Stomach (tissue), 9 donors: ENCODE measurements around the gene HOXD3. TPM values are rescaled to one million over a fixed set of nuclear protein-coding genes. Genes with fewer than 3 reads are reported as not detected.

Source experiments
- DNase-seq, 2 donors: peaks; one replicate each; pipeline versions ENCODE4 v3.0.0 to v3.0.0-alpha.2; 2013 to 2019
- H3K27ac ChIP-seq, 5 donors: fragments of 200-600 bp in 4 of 5; sonication (generic) in 4 of 5; one replicate each; pipeline ENCODE4 v1.5.1; 2013 to 2019; ENCODE audit warnings: mild to moderate bottlenecking in 1 of 5, moderate library complexity in 1 of 5
- H3K27me3 ChIP-seq, 3 donors: fragments of 200-600 bp; sonication (generic); one replicate each; pipeline ENCODE4 v1.5.1; 2017 to 2019; ENCODE audit warnings: mixed run types in 1 of 3
- H3K36me3 ChIP-seq, 4 donors: fragments of 200-600 bp; sonication (generic); 1 replicate in 3 of 4; 2 replicates in 1 of 4; pipeline ENCODE4 v1.5.1; 2016 to 2019
- H3K4me1 ChIP-seq, 4 donors: fragments of 200-600 bp; sonication (generic); one replicate each; pipeline ENCODE4 v1.5.1; 2016 to 2019
- H3K4me3 ChIP-seq, 4 donors: fragments of 200-600 bp; sonication (generic) in 3 of 4; one replicate each; pipeline ENCODE4 v1.5.1; 2016 to 2019; ENCODE audit warnings: mild to moderate bottlenecking in 1 of 4
- H3K9me3 ChIP-seq, 4 donors: fragments of 200-600 bp; sonication (generic); one replicate each; pipeline ENCODE4 v1.5.1; 2016 to 2019
- EP300 ChIP-seq: sonication (generic); formaldehyde crosslinking; IDR thresholded peaks from one replicate; pipeline ENCODE4 v1.6.1; 2017; ENCODE audit warnings: antibody characterized with exemption
- POLR2A ChIP-seq, 4 donors: fragments of 450-650 bp; IDR thresholded peaks; one replicate each; pipeline ENCODE4 v1.6.1; 2016; ENCODE audit warnings: antibody characterized with exemption in 4 of 4, control low read depth in 2 of 4, mild to moderate bottlenecking in 1 of 4, moderate library complexity in 1 of 4
- POLR2AphosphoS5 ChIP-seq, 3 donors: sonication (generic); formaldehyde crosslinking; IDR thresholded peaks; one replicate each; pipeline ENCODE4 v1.6.1; 2016; ENCODE audit warnings: antibody characterized with exemption in 3 of 3
- WGBS, 5 donors: extraction: QIAGEN DNeasy Blood & Tissue Kit in 3 of 5; methylation state at CpG; one replicate each; pipeline versions ENCODE4 v1.1.5 to v1.1.7; 2013 to 2018; 5-methylcytosine and 5-hydroxymethylcytosine counted together
- intact Hi-C: fragments of 100-400 bp; cut with DNase I; formaldehyde crosslinking; loops from one replicate; pipeline ENCODE4 v1.15.1; 2023; ENCODE audit warnings: low total_unique reads
- polyA plus RNA-seq, 3 donors: library from polyadenylated mRNA; stranded (reverse); fragments of 200-250 nt; gene quantifications; one replicate each; pipeline ENCODE4 v1.2.3, GENCODE V29; 2013
- total RNA-seq, 5 donors: library from RNA; depleted of rRNA; stranded (reverse); fragments of >200 nt; gene quantifications; one replicate each; pipeline versions ENCODE4 v1.1.0 to v1.2.3, GENCODE V29; 2014 to 2016
- TF ChIP-seq, protein P1 (sequence below), 7 experiments: fragments of 450-650 bp in 4 of 7; fragments of 200-600 bp in 3 of 7; sonication (generic) in 3 of 7; IDR thresholded peaks; one replicate each; pipeline ENCODE4 v1.5.1; 2016 to 2019; ENCODE audit warnings: antibody characterized with exemption in 7 of 7, control low read depth in 2 of 7, mild to moderate bottlenecking in 1 of 7
- donor health status: healthy with polysubstance abuse.
- donor health status: Bipolar disorder and iron deficiency.
- donor health status: healthy.

The HOXD3 gene
- total and polyA plus RNA-seq, 8 donors, result 0.44 to 11.0 (median 2.0) TPM; not detected in 2

DNA sequence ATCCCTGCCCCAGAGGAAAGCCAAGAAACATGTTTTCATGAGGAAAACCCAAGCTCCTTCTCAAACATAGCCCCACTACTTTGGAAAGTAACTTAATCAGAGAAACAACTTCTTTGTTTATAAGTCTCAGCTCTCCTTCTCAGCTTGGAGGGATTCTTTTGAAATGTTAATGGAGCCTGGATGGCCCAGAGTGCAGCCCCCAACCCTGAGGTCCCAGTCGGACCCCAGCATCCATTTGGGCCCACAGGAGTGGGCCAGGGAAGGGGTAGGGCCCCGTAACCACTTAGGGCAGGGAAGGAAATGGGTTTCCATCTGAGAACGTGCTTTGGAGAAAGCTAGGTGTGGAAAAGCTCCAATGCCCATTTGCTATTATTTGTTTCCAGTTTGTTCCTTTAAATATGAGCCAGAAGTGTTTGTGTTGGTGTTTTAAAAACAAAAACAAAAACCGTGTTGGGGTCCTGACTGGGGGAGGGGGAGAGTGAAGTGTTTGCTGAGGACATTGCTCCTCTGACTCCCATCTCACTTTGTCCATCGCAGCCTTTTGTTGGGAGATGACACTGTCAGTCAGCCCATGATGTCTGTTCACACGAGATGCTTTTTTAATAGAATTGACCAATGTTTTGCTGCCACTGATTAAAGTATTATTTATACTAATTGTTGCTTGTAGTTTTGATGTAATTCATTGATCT lies 1.6 kb upstream of the HOXD3 start:
- H3K9me3 ChIP-seq, result peaks cover 0 to 8% (median 0%) of the 10 kb centered on the region in 4 donors
- peaks cover 42 to 100% (median 99%) of the 10 kb centered on the region in 3 donors for H3K27me3 ChIP-seq
- DNase-seq, result no peak
- peaks cover 10 to 54% (median 40%) of the 10 kb centered on the region in 4 donors for H3K4me1 ChIP-seq
- no peak overlapping the region for H3K4me3 ChIP-seq
- intact Hi-C loops, result no loop called here
- no peak overlapping the region for H3K27ac ChIP-seq
- 10 to 20% (median 11%) methylated on average over 6 of the region's 6 CpGs for WGBS, 5 donors
- TF ChIP-seq POLR2A (IDR thresholded peaks at IDR 0.05) (no peak), EP300 (no peak)
- no peaks in the 10 kb centered on the region for H3K36me3 ChIP-seq

DNA sequence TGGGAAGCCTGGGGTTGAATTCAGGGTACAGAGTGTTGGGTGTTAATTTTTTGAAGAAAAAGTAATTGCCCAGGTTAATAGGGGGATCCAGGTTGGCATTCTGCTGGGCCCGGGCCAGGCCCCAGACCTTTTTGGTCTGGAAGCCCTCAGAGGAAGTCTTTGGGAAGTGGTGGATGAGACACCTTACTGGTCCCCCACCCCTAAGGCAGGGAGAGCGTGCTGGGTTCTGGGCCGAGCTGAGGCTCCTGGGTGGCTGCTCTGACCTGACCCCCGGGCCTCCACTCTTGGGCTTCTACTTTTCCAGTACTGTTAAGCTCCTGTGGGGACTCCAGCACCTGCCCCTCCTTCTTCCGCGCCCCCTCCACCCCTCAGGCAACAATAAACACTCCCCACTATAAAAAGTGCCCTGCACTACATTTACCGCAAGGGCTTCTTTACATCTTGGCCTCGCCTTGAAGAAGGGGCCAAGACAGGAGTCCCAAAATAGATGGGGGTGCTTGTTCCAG lies 753 bp upstream of the HOXD3 start:
- H3K27ac ChIP-seq, result no peak overlapping the region
- no peak for DNase-seq
- H3K9me3 ChIP-seq, result peaks cover 0 to 8% (median 0%) of the 10 kb centered on the region in 4 donors
- peaks cover 41 to 100% (median 99%) of the 10 kb centered on the region in 3 donors for H3K27me3 ChIP-seq
- intact Hi-C loops, result no loop called here
- TF ChIP-seq, protein P1, sequence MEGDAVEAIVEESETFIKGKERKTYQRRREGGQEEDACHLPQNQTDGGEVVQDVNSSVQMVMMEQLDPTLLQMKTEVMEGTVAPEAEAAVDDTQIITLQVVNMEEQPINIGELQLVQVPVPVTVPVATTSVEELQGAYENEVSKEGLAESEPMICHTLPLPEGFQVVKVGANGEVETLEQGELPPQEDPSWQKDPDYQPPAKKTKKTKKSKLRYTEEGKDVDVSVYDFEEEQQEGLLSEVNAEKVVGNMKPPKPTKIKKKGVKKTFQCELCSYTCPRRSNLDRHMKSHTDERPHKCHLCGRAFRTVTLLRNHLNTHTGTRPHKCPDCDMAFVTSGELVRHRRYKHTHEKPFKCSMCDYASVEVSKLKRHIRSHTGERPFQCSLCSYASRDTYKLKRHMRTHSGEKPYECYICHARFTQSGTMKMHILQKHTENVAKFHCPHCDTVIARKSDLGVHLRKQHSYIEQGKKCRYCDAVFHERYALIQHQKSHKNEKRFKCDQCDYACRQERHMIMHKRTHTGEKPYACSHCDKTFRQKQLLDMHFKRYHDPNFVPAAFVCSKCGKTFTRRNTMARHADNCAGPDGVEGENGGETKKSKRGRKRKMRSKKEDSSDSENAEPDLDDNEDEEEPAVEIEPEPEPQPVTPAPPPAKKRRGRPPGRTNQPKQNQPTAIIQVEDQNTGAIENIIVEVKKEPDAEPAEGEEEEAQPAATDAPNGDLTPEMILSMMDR (IDR thresholded peaks at IDR 0.05), result no peak
- TF ChIP-seq POLR2AphosphoS5 (IDR thresholded peaks at IDR 0.05), result no peak
- TF ChIP-seq POLR2A (IDR thresholded peaks at IDR 0.05), result no peak
- no peak for TF ChIP-seq EP300
- H3K4me1 ChIP-seq, result peaks cover 12 to 61% (median 44%) of the 10 kb centered on the region in 4 donors
- no peaks in the 10 kb centered on the region for H3K36me3 ChIP-seq
- 14 to 27% (median 23%) methylated on average over 8 of the region's 8 CpGs for WGBS, 5 donors
- no peak overlapping the region for H3K4me3 ChIP-seq

GRCh38 chr2:176157499-176158185 lies 535 bp downstream of the HOXD3 start:
- peaks cover 30 to 100% (median 99%) of the 10 kb centered on the region in 3 donors for H3K27me3 ChIP-seq
- no peak overlapping the region for H3K27ac ChIP-seq
- no peak for DNase-seq
- intact Hi-C loops, result no loop called here
- peak overlapping the region; percentile 14 to 39 (median 23) for H3K4me3 ChIP-seq
- TF ChIP-seq, protein P1 (IDR thresholded peaks at IDR 0.05), result no peak
- TF ChIP-seq POLR2AphosphoS5 (IDR thresholded peaks at IDR 0.05), result no peak
- no peak for TF ChIP-seq POLR2A (IDR thresholded peaks at IDR 0.05)
- no peak for TF ChIP-seq EP300
- WGBS, 5 donors, result 4 to 15% (median 8%) methylated on average over 41 to 43 of the region's 43 CpGs
- H3K9me3 ChIP-seq, result peaks cover 0 to 8% (median 0%) of the 10 kb centered on the region in 4 donors
- H3K36me3 ChIP-seq, result no peaks in the 10 kb centered on the region
- peaks cover 12 to 59% (median 36%) of the 10 kb centered on the region in 4 donors for H3K4me1 ChIP-seq

GRCh38 chr2:176158186-176158591 lies 1.1 kb downstream of the HOXD3 start:
- peak overlapping the region; percentile 8 to 39 (median 23) for H3K4me3 ChIP-seq
- TF ChIP-seq POLR2A (IDR thresholded peaks at IDR 0.05), result no peak
- TF ChIP-seq POLR2AphosphoS5 (IDR thresholded peaks at IDR 0.05), result no peak
- TF ChIP-seq, protein P1 (IDR thresholded peaks at IDR 0.05), result no peak
- H3K4me1 ChIP-seq, result peaks cover 12 to 61% (median 35%) of the 10 kb centered on the region in 4 donors
- peaks cover 0 to 8% (median 0%) of the 10 kb centered on the region in 4 donors for H3K9me3 ChIP-seq
- H3K27ac ChIP-seq, result no peak overlapping the region
- intact Hi-C loops, result no loop called here
- 6 to 14% (median 10%) methylated on average over 22 of the region's 22 CpGs for WGBS, 5 donors
- no peaks in the 10 kb centered on the region for H3K36me3 ChIP-seq
- no peak for DNase-seq
- peaks cover 31 to 100% (median 99%) of the 10 kb centered on the region in 3 donors for H3K27me3 ChIP-seq
